NB4 (cell line): ENCODE data around the gene SYCN.

Source experiments
- DNase-seq: peaks from one replicate; pipeline ENCODE4 v3.0.0; 2010; ENCODE audit warnings: low read depth
- H3K4me3 ChIP-seq: one replicate; pipeline ENCODE4 v1.5.1; 2011; ENCODE audit warnings: mild to moderate bottlenecking, low read depth, low read length, moderate library complexity
- CTCF ChIP-seq: IDR thresholded peaks from one replicate; pipeline ENCODE4 v1.5.1; 2012; ENCODE audit warnings: low read depth, low read length
- MAX ChIP-seq: IDR thresholded peaks from 2 replicates; pipeline ENCODE4 v1.6.1; 2011; ENCODE audit warnings: low read depth, low read length
- MYC ChIP-seq: IDR thresholded peaks from 2 replicates; pipeline ENCODE4 v1.6.1; 2011; ENCODE audit warnings: low read depth, low read length
- POLR2A ChIP-seq: IDR thresholded peaks from 2 replicates; pipeline ENCODE4 v1.6.1; 2011; ENCODE audit warnings: mild to moderate bottlenecking; ENCODE audit not compliant: insufficient read length; ENCODE audit errors: extremely low read depth

The SYCN gene

GRCh38 chr19:39154100-39154628 lies 49.9 kb downstream of the SYCN start:
- H3K4me3 ChIP-seq: no peak overlapping the region
- no peak for TF ChIP-seq MAX
- TF ChIP-seq POLR2A: no peak
- no peak for TF ChIP-seq CTCF
- no peak for TF ChIP-seq MYC

More at GRCh38 chr19:39154100-39154628, 49.9 kb downstream of the SYCN start:
- no peak for DNase-seq
